MM.1S (cell line): ENCODE measurements around the gene TREX2.

Source experiments
- CTCF ChIP-seq: fragments of 300-600 bp; sonication (generic); IDR thresholded peaks from 2 replicates; pipeline ENCODE4 v1.5.1; 2016; ENCODE audit warnings: antibody characterized with exemption, low read length, mixed read lengths
- EZH2 ChIP-seq: fragments of 300-600 bp; sonication (generic); optimal IDR thresholded peaks from 2 replicates; pipeline ENCODE3; 2017; ENCODE audit warnings: low read depth, mild to moderate bottlenecking, antibody characterized with exemption, low read length, mixed read lengths
- EZH2phosphoT487 ChIP-seq: fragments of 300-600 bp; sonication (generic); IDR thresholded peaks from 2 replicates; pipeline ENCODE4 v1.6.1; 2018; ENCODE audit warnings: antibody characterized with exemption, low read length

- no peak for TF ChIP-seq CTCF
- no peak for TF ChIP-seq EZH2
- TF ChIP-seq EZH2phosphoT487: no peak
Measured at GRCh38 chrX:153491918-153492317, 46.1 kb upstream of the TREX2 start.
